Activated gamma-delta T cell treated with Interleukin-2 at 50 U/mL for 16 hours (primary cell): ENCODE data around the gene GART.
A peak's percentile ranks its signal among the peaks of the same experiment; 100 is the strongest.
"Not testable (repeated sequence)": the region's sequence is repeated elsewhere in the genome, so short reads cannot be mapped to it uniquely, and the experiment has no call there.

Experiments used
- DNase-seq: peaks from one replicate; pipeline ENCODE4 v3.0.0-alpha.2; 2020

Gene GART

DNA sequence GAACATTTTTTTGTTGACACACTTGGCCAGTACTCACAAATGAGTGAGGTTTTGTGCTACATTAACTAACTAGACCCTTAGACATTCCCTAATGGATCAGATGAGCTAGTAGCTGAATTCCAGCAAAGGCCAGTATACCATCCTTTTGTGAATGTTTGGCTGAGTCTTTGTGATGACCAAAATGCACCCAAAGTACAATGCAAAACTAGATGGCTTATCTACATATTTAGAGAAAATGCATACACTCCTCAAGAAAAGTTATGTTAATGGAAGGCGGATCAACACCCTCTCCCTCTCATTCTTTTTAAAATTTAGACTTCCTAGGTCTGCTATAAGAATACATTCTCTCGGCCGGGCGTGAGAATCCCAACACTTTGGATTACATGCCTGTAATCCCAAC lies 30.3 kb downstream of the GART start:
- DNase-seq = no peak

GRCh38 chr21:33510826-33511225 lies 31.1 kb downstream of the GART start:
- DNase-seq = no peak

- DNase-seq = not testable (repeated sequence)
Observed at GRCh38 chr21:33507003-33507402, 34.9 kb downstream of the GART start.

- no peak for DNase-seq
Observed at GRCh38 chr21:33505833-33506232, 36.1 kb downstream of the GART start.

DNA sequence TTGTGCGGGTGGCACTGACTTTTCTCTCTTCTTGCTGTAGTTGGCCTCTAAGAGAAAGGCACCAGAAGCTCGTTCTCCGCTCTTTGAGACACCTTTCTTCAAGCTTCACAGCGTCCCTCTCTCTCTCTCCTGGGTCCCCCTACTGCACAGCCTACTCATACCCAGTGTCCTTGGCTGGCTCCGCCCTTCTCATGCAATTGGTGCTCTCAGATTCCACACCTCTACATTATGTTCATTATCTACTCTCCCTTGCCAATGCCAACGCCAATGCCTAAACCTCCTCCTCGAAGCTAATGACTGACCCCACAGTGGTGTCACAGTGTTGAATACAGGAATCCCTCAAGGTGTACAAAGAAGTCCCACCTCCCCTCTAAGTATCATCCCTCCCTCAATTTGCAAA lies 45.6 kb downstream of the GART start:
- DNase-seq = no peak

DNA sequence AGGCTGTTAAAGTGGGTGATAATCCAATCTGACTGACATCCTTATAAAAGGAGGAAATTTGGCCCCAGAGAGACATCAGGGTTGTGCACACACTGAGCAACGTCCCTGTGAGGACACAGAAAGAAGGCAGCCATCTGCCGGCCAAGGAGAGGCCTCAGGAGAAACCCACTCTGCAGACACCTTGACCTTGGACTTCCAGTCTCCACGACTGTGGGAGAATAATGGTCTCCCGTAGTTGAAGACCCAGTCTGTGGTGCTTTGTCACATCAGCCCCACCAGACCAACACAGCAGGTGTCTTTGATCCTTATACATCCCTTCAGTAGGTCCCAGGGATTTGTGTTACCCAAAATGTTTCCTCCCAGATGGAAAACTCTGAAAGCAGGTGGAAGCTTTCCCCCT lies 46.2 kb downstream of the GART start:
- DNase-seq = no peak

DNA sequence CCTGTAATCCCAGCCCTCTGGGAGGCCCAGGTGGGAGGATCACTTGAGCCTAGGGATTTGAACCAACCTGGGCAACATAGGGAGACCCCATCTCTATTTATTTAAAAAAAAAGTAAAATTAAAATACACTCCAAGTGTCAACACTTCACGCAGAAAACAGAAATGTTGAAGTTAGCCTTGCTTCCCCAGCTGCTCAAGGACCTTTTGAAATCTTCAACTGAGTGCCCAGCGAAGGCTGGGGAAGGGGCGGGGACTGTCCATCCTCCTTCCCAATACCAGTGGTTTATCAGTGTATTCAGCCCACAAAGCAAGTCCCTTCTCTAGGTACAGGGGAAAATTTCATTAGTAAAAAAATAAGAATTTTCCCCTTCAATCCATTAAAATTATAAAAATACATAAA lies 48.2 kb downstream of the GART start:
- no peak for DNase-seq

DNA sequence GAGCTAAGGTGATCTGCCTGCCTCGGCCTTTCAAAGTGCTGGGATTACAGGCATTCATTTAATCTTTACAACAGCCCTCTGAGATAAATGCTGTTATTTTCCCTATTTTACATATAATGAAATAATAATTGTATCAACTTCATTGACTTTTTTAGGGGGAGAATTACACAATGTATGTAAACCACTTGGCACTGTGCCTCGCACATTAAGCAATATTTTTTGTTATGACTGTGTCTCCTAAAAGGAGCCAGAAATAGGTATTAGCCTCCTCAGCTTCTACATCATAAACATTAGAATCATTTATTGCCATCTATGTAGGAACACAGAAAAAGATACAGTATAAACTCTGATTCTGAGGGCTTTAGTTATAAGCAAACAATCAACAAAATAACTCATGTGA lies 49.3 kb downstream of the GART start:
- DNase-seq = no peak

- DNase-seq = peak; percentile 95
Observed at GRCh38 chr21:33491373-33492102, 50.4 kb downstream of the GART start, which contains the start of gene DNAJC28. Gene DNAJC28, minus strand, starts transcription at chr21:33491716. Its CDS starts 2,323 bp downstream, at chr21:33489393.

- DNase-seq = no peak
Observed at GRCh38 chr21:33490991-33491372, 50.9 kb downstream of the GART start.

DNA sequence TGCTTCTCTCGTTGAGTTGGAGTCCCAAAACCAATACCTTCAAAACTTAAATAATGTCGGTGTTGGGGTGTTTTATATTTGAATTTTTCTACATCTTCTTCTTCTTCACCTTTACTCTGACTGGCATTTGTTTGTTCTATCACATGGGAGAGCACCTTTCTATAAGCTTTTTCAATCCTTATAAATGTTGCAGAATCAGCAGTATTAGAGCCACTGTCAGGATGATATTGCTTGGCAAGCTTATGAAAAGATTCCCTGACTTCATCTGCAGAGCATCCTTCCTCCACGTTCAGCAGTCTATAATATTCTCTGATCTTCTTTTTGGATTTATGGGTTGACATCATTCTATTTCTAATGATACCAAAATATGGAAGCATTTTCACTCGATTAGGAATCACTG lies 53.0 kb downstream of the GART start:
- DNase-seq = no peak

DNA sequence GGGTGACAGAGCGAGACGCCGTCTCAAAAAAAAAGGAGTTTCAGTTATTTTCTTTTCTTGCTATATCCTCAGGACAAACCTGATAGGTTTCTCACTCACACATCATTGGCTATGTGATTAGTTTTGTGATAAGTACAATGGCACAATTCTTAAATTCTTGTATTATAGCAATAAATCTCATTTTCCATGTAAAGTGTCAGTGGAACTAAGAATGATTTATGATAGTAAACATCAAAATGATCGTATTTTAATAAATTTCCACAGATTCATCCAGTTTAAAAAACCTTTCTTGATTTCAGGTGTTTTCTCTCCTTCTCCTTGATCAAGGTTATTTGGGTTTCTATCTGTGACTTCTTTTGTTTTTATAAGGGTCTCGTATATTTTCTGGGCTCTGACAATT lies 53.9 kb downstream of the GART start:
- no peak for DNase-seq

- DNase-seq = no peak
Observed at GRCh38 chr21:33481314-33481943, 60.5 kb downstream of the GART start.

DNA sequence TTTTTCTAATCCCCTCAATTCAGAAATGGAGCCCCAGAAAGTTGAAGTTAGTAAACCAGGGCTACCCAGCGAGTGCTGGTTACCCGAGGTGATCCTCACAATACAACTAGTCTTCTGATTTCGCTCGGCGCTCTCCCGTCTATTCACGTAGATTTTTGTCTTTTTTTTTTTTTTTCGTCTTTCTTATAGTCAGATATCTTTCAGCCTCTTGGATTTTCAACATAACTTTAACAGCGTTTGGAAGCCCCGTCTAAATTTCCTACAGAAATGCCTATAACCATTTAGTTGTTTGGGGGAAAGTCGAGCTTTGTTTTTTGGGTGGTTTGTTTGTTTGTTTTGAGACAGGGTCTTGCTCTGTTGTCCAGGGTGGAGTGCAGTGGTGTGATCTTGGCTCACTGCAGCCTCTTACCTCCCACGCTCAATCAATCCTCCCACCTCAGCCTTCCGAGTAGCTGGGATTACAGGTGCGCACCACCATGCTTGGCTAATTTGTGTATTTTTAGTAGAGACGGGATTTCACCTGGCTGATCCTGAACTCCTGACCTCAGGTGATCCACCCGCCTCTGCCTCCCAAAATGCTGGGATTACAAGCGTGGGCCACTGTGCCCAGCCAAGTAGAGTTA lies 61.3 kb downstream of the GART start:
- no peak for DNase-seq

- peak; percentile 95 for DNase-seq
Observed at GRCh38 chr21:33479679-33480480, 62.0 kb downstream of the GART start, which contains the start of gene TMEM50B. Gene TMEM50B, minus strand, starts transcription at chr21:33479974. Its CDS starts 11,089 bp downstream, at chr21:33468885.

DNA sequence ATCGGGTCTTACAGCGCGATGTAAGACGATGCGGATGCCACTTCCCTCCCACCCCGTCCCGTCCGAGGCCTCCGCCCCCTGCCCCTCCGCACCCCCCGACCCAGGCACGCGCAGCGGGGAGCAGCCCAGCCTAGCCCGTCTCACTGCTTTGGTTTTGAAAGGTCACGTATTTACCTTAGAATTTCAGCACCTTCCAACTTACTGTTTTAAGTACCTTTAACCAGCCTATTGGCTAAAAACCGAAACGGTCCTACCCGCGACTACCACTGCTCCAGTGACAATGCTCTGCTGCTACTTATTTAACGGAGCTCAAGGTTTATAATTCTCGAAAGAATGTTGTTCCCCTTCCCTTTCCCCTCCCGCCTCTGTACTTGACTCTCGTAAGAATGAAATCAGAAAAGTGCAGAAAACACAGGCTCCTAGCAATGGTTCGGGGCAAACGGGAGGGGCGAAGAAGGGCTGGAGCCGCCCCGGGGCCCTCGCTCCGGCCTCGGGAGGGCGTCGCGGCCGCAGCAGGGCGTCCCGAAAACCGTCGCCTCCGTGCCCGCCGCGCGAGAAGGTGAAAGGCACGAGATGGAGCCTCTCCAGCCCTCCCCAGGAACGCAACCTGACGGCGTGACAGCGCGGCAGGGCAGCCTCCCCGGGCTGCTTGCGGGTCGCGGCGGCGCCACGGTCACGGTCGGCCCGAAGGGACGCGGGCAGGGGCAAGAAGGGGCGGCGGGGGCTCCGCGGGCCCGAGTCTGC lies 62.8 kb downstream of the GART start:
- DNase-seq = peak; percentile 36

DNA sequence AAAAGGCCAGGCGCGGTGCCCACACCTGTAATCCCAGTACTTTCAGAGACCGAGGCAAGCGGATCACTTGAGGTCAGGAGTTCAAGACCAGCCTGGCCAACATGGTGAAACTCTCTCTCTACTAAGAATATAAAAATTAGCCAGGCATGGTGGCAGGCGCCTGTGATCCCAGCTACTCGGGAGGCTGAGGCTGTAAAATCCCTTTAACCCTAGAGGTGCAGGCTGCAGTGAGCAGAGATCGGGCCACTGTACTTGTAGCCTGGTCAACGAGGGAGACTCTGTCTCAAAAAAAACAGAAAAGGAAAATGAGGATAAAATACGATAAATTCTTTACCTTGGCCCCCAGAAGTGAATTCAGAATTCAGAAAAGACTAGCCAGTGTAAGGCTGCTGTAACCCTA lies 63.7 kb downstream of the GART start:
- DNase-seq = no peak

DNA sequence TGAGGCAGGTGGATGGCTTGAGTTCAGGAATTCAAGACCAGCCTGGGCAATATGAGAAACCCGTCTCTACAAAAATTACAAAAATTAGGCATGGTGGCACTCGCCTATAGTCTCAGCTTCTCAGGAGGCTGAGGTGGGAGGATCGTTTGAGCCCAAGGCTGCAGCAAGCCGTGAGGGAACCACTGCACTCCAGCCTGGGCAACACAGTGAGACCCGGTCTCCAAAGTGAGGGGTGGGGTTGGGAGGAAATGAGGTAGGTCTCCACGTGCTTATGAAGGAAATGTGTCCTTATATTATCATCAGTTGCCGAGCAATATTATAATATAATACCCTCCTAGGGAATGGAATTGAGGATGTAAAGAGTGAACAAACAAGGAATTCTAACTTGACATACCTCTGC lies 64.9 kb downstream of the GART start:
- no peak for DNase-seq

DNA sequence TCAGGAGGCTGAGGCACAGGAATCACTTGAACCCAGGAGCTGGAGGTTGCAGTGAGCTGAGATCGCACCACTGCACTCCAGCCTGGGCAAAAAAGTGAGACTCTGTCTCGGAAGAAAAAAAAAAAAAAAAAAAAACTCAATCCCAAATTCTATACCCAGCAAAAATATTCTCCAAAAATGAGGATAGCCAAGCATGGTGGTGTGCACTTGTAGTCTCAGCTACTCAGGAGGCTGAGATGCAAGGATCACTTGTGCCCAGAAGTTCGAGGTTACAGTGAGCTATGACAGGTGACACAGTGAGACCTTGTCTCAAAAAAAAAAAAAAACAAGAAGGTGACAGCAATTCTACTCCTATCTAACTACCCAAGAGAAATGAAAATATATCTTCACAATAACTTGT lies 68.6 kb downstream of the GART start:
- no peak for DNase-seq

DNA sequence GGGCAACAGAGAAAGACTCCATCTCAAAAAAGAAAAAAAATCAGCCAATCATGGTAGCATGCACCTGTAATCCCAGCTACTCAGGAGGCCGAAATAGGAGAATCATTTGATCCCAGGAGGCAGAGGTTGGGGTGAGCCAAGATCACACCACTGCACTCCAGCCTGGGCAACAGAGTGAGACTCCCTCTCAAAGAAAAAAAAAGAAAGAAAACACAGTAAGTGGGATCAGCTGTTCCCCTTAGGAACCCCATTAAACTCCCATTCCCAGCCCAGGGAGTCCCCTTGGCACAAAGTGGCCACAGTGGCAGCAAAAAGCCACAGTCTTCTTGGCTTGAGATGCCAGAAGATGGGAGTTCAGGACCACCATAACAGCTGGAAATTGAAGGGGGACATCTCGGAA lies 71.2 kb downstream of the GART start:
- no peak for DNase-seq

GRCh38 chr21:33469183-33469582 lies 72.7 kb downstream of the GART start:
- DNase-seq = not testable (repeated sequence)

GRCh38 chr21:33461538-33462250 lies 80.2 kb downstream of the GART start:
- DNase-seq = no peak
